ENCODE results near the gene C1orf53. TPM values are rescaled to one million over a fixed set of nuclear protein-coding genes. Genes with fewer than 3 reads are reported as not detected.

The C1orf53 gene
- total and polyA plus RNA-seq, 2 of the 8 experiments (the other 6 are each of a cell fraction or from before 2014, with no cell fraction given): 0.56 to 1.3 TPM

GRCh38 chr1:197915862-197916499, 13.6 kb downstream of the C1orf53 start:
- FAIRE-seq: no peak
- Histone ChIP-seq H4K8ac (ENCODE audit: extremely low read depth, insufficient read depth, low read length) (no peak overlapping the region), H3K27ac (ENCODE audit: low read depth, low read length) (no peak overlapping the region), H3K4ac (replicated peaks; ENCODE audit: insufficient read length, low read depth, low read length) (no peak overlapping the region), H2BK5ac (ENCODE audit: low read depth, low read length) (no peak overlapping the region), H2BK120ac (replicated peaks; ENCODE audit: low read depth, low read length) (no peak overlapping the region), H3K56ac (replicated peaks; ENCODE audit: insufficient read length, low read depth, low read length) (no peak overlapping the region), H4K20me1 (replicated peaks in 1 of 2; ENCODE audit: control insufficient read depth in 1 of 2, insufficient read depth in 2 of 2, low read length in 2 of 2) (peaks cover 7 to 12% of the 10 kb centered on the region in 2 experiments), H3K9ac (replicated peaks in 1 of 4; ENCODE audit: extremely low read depth in 1 of 4, low read depth in 3 of 4, low read length in 3 of 4) (no peak overlapping the region), H2BK15ac (ENCODE audit: low read length) (no peak overlapping the region), H3K79me1 (ENCODE audit: low read depth, low read length) (no peaks in the 10 kb centered on the region), H2AFZ (ENCODE audit: low read length) (no peak overlapping the region), H2AK5ac (ENCODE audit: low read depth, low read length) (no peak overlapping the region), H3K79me2 (ENCODE audit: control insufficient read depth in 1 of 2, insufficient read depth in 2 of 2, low read length in 2 of 2) (no peaks in the 10 kb centered on the region), H3K4me2 (ENCODE audit: insufficient read depth in 1 of 2, low read depth in 2 of 2, low read length in 2 of 2) (peak overlapping the region; percentile 65 to 73), H3K23me2 (ENCODE audit: low read depth, low read length) (peaks cover 4% of the 10 kb centered on the region), H2BK12ac (ENCODE audit: low read depth, low read length) (no peak overlapping the region), H3K4me3 (ENCODE audit: extremely low read depth in 1 of 4, insufficient read depth in 2 of 4, low read depth in 3 of 4, low read length in 4 of 4) (peak overlapping the region; percentile 3 to 55 (median 31); a peak in 6 of 8 replicates), H3K27me3 (replicated peaks in 1 of 4; ENCODE audit: control insufficient read depth in 3 of 4, extremely low read depth in 1 of 4, insufficient read depth in 3 of 4, low read length in 3 of 4) (peaks cover 98 to 100% (median 99%) of the 10 kb centered on the region in 4 experiments), H3K9me3 (ENCODE audit: insufficient read depth in 2 of 2, low read depth in 1 of 2, low read length in 1 of 2) (no peaks in the 10 kb centered on the region), H2BK20ac (ENCODE audit: low read length) (no peak overlapping the region), H3K18ac (ENCODE audit: extremely low read depth, low read length) (no peak overlapping the region), H4K5ac (ENCODE audit: insufficient read length, low read depth, low read length) (no peak overlapping the region), H3K14ac (ENCODE audit: insufficient read length) (no peak overlapping the region), H3K23ac (ENCODE audit: insufficient read length) (no peak overlapping the region), H3K36me3 (ENCODE audit: control insufficient read depth in 2 of 4, insufficient read depth in 4 of 4, low read length in 3 of 4) (peaks cover 0 to 2% (median 0%) of the 10 kb centered on the region in 4 experiments; a peak in 1 of 8 replicates), H4K91ac (replicated peaks; ENCODE audit: insufficient read length, low read length) (no peak overlapping the region), H3K4me1 (replicated peaks in 1 of 4; ENCODE audit: control insufficient read depth in 3 of 4, insufficient read depth in 4 of 4, low read length in 3 of 4) (peaks cover 15 to 58% (median 32%) of the 10 kb centered on the region in 4 experiments)
- 2% methylated on average over 42 of the region's 42 CpGs; no CpG with 5 or more reads in 1 of the 2 experiments for WGBS, 2 experiments (ENCODE audit: extremely low coverage in 1 of 2, insufficient coverage in 1 of 2, insufficient read length in 1 of 2, insufficient replicate concordance in 2 of 2, low coverage in 1 of 2, low lambda C conversion rate in 2 of 2, missing lambda C conversion rate in 1 of 2)
- peak in 1 of 2 experiments; percentile 83 for DNase-seq (ENCODE audit: low read depth in 1 of 2, low spot score in 2 of 2)
- ChIA-PET POLR2A (ENCODE audit: partially characterized antibody) (interaction anchor here (1.2 to 3.5 kb wide), 3 partner anchors 10 to 13 kb away, joined by 4 to 27 read pairs (median 5); partner anchors contain the start of gene C1orf53), CTCF (ENCODE audit: partially characterized antibody) (interaction anchor here (0.7 to 6.4 kb wide), 30 partner anchors 8 to 552 kb away, joined by 3 to 112 read pairs (median 4); partner anchors contain the start of gene C1orf53)
- TF ChIP-seq FOSL1 (IDR thresholded peaks at IDR 0.05; ENCODE audit: insufficient read depth, low read depth, low read length) (no peak), CEBPB (IDR thresholded peaks at IDR 0.05; ENCODE audit: low read depth, low read length) (no peak), SIRT6 (IDR thresholded peaks at IDR 0.05; ENCODE audit: low read length) (no peak), SIX5 (IDR thresholded peaks at IDR 0.05; ENCODE audit: low read depth, low read length) (no peak), SAP30 (IDR thresholded peaks at IDR 0.05; ENCODE audit: insufficient read depth, insufficient replicate concordance, low read length) (no peak), RNF2 (IDR thresholded peaks at IDR 0.05; ENCODE audit: borderline replicate concordance, low read depth, low read length, missing control alignments, poor library complexity, severe bottlenecking) (peak; percentile 49), TEAD4 (IDR thresholded peaks at IDR 0.05; ENCODE audit: low read depth, low read length) (no peak), NANOG (IDR thresholded peaks at IDR 0.05; ENCODE audit: insufficient read depth, low read depth, low read length, poor library complexity, severe bottlenecking) (no peak), RBBP5 (IDR thresholded peaks at IDR 0.05; ENCODE audit: borderline replicate concordance, low read depth, low read length) (no peak), EZH2 (IDR thresholded peaks at IDR 0.05; ENCODE audit: low read depth, low read length, severe bottlenecking) (peak; percentile 91), EGR1 (IDR thresholded peaks at IDR 0.05; ENCODE audit: borderline replicate concordance, low read depth, low read length) (peak; percentile 65; the same call in 1 of the 2 replicates), JUND (IDR thresholded peaks at IDR 0.05; ENCODE audit: low read length) (no peak)
